Retinal pigment epithelial cell (primary cell): ENCODE measurements around the gene ZNF570.

Experiments used
- DNase-seq: peaks from one replicate; pipeline ENCODE4 v3.0.0-alpha.2; 2010; ENCODE audit warnings: low read depth
- H3K4me3 ChIP-seq: 2 replicates; pipeline ENCODE4 v1.5.1; 2011; ENCODE audit warnings: mild to moderate bottlenecking, low read length, control low read depth, moderate library complexity
- TF ChIP-seq, protein P1 (sequence below): conservative IDR thresholded peaks from 2 replicates; pipeline ENCODE4 v1.5.1; 2011; ENCODE audit warnings: low read depth, low read length, control low read depth, inconsistent platforms

Gene ZNF570

DNA sequence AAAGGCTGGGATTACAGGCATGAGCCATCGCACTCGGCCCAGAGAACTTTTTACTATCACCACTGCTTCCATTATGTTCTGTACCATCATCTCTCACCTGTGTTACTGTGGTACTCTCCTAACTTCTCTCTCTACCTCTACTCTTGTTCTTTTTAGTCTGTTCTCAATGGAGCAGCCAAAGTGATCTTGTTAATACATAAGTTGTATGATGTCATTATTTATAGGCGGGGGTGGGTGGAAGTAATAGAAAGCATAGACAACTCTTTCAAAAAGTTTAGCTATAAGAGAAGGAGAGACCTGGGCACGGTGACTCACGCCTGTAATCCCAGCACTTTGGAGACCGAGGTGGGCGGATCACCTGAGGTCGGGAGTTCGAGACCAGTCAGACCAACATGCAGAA is 3.0 kb downstream of the ZNF570 start:
- TF ChIP-seq, protein P1, sequence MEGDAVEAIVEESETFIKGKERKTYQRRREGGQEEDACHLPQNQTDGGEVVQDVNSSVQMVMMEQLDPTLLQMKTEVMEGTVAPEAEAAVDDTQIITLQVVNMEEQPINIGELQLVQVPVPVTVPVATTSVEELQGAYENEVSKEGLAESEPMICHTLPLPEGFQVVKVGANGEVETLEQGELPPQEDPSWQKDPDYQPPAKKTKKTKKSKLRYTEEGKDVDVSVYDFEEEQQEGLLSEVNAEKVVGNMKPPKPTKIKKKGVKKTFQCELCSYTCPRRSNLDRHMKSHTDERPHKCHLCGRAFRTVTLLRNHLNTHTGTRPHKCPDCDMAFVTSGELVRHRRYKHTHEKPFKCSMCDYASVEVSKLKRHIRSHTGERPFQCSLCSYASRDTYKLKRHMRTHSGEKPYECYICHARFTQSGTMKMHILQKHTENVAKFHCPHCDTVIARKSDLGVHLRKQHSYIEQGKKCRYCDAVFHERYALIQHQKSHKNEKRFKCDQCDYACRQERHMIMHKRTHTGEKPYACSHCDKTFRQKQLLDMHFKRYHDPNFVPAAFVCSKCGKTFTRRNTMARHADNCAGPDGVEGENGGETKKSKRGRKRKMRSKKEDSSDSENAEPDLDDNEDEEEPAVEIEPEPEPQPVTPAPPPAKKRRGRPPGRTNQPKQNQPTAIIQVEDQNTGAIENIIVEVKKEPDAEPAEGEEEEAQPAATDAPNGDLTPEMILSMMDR, result no peak
- DNase-seq, result no peak

DNA sequence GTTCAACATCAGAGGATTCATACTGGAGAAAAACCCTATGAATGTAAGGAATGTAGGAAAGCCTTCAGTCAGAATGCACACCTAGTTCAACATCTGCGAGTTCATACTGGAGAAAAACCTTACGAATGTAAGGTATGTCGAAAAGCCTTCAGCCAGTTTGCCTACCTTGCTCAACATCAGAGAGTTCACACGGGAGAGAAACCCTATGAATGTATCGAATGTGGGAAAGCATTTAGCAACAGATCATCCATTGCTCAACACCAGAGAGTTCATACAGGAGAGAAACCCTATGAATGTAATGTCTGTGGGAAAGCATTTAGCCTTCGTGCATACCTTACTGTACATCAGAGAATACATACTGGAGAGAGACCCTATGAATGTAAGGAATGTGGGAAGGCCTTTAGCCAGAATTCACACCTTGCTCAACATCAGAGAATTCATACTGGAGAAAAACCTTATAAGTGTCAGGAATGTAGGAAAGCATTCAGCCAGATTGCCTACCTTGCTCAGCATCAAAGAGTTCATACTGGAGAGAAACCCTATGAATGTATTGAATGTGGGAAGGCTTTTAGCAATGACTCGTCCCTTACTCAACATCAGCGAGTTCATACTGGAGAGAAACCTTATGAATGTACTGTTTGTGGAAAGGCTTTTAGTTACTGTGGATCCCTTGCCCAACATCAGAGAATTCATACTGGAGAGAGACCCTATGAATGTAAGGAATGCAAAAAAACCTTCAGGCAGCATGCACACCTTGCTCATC is 15.4 kb downstream of the ZNF570 start:
- TF ChIP-seq, protein P1, result no peak
- no peak overlapping the region for H3K4me3 ChIP-seq

More for the DNA sequence above, 3.0 kb downstream of the ZNF570 start:
- H3K4me3 ChIP-seq, result no peak overlapping the region

DNA sequence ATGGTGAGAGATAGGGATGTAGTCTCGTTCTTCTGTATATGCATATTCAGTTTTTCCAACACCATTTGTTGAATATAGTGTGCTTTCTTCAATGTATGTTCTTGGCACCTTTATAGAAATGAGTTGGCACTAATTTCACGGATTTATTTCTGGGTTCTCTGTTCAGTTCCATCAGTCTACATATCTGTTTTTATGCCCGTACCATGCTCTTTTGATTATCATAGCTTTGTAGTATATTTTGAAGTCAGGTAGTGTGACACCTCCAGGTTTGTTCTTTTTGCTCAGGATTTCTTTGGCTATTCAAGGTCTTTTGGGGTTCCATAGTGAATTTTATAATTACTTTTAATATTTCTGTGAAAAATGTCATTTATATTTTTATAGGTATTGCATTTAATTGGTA is 23.1 kb downstream of the ZNF570 start:
- no peak for DNase-seq
- no peak overlapping the region for H3K4me3 ChIP-seq
- TF ChIP-seq, protein P1, result no peak

More for the DNA sequence above, 15.4 kb downstream of the ZNF570 start:
- DNase-seq, result no peak

DNA sequence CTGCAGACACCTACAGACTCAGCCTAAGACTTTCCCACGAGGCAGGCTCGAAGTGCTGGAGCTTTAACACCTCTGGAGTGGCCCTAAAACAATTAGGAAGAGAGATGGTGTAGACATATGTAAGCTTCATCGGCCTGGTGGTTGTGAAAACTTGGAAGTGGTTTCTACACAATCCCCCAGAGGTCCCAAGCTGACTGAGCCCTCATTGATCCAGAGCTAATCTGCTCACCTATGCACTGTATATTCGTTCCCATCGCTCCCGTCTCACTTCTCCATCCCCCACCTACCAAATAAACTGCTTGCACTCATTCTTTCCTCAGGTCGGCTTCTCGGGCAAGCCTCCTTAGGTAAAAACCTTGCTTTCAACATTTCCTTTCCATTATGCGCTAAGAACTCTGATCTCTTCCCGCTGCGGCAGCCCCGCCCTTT is 36.8 kb downstream of the ZNF570 start:
- TF ChIP-seq, protein P1, result no peak
- no peak for DNase-seq
- peak overlapping the region; percentile 97 for H3K4me3 ChIP-seq

DNA sequence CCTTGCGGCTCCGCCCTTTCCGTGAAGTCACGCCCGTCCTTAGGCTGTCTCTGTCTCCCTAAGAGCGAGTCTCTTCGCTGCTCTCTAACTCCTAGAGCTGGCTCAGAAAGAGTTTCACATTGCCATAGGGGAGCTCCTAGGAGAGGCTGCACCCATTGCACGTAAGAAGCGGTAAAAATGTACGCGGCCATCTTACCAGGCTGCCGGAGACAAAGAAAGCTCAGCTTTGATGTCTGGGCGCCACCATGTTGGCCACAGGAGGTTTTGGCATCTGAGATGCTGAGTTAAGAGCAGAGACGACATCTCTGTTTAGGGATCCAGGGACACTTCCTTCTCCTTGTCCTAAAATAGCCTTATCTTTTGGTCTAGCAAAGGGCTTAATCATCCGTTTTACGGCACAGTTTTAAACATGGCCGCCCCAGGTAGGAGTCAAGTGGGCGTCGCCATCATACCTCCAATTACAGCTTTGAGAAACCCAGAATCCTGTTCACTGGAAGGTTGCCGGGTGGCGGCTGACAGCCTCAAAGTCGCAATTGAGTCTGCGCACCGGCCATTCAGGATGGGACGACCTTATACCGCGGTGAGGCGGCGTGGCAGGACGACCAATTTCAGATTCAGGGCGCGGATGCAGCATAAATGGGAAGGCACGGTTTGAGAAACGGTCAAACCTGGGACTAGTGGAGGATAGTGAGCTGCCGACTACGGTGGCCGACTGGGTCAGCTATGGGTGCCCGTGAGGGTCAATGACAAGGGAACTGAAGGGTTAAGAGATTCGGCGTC is 37.4 kb downstream of the ZNF570 start, which contains the start of gene ZNF793:
Gene ZNF793 (plus strand): TSS at position 553 of the 780 bp plus-strand sequence. CDS start 16,501 bp downstream, outside the sequence.
- DNase-seq, result peak; percentile 62
- peak within 1 kb of the TSS; percentile 97 for H3K4me3 ChIP-seq
- TF ChIP-seq, protein P1, result no peak

DNA sequence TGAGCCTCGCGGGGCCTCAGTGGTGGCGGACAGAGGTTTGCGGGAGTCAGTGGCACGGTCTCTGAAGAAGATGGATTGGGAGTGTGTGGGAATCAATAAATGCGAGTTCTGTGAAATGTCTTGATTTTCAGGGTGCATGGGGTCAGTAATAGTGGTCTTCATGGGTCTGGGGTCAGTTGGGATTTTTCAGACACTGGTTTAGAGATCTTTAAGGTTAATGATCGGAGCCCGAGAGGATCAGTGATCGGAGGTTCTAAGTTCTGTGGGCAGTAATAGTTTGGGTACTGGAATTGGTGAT is 38.0 kb downstream of the ZNF570 start:
- H3K4me3 ChIP-seq, result peak overlapping the region; percentile 97
- TF ChIP-seq, protein P1, result no peak
- no peak for DNase-seq
